Stromal cell of bone marrow (primary cell): Measurements from ENCODE around the gene PAPSS1.

Experiments
- DNase-seq: peaks from one replicate; pipeline ENCODE4 v3.0.0-alpha.2; 2012; ENCODE audit warnings: low read depth

The PAPSS1 gene

GRCh38 chr4:107629318-107629717, 90.7 kb downstream of the PAPSS1 start:
- DNase-seq, result peak; percentile 38

DNA sequence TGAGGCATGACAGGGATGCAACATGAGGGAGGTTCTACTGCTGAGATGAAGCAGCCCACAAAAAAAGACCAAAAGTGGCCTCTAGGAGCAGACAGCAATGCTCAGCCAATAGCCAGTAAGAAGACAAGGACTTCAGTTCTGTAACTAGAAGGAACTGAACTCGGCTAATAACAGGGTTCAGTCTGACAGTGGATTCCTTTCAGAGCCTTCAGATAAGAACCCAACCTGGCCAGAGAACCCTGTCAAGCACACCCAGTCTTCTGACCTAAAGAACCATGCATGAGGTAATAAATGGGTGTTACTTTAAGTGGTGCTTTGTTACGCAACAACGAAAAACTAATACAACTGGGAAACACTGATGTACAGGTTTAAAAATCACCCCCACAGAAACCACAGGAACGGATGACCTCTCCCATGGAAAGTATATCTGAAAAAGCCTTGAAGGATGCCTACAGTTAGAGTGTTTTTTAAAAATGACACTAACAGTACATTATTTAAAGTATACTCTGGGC, 94.6 kb downstream of the PAPSS1 start:
- no peak for DNase-seq

DNA sequence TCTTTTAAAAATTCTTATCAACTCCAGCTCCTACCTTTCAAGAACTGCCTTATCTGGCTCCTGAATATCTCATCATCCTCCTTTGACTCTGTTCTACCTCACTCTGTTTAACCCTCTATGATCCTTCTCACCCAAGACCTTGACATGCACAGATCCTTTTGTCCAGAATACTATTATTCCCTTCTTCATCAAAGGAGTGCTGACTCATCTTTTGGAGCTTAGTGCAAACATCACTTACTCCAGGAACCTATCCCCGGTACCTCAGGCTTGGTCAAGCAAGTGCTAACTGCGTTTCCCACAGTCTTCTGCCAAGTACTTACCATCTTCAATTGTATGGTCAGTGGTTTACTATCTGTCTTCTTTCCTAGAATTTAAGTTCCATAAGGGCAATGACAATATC, 96.0 kb downstream of the PAPSS1 start:
- no peak for DNase-seq

GRCh38 chr4:107622006-107622405, 98.0 kb downstream of the PAPSS1 start:
- no peak for DNase-seq

DNA sequence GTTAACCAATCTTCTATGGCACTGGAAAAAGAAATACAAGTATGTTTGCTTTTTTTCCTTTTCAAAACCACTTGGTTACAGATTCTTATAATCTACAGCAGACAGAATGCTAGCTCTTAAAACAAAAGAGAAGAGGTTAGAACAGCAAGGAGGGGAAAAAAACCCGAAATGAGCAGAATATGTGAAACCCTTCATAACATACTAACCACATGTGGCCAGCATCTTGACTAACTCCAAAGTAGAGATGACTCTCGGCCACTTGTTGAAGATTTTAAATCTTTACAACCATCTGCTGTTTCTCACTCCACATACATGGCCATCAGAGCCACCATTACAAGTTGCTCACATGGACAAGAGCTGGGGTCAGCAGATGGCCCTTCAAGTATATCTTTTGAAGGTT, 100.3 kb downstream of the PAPSS1 start:
- DNase-seq, result no peak

DNA sequence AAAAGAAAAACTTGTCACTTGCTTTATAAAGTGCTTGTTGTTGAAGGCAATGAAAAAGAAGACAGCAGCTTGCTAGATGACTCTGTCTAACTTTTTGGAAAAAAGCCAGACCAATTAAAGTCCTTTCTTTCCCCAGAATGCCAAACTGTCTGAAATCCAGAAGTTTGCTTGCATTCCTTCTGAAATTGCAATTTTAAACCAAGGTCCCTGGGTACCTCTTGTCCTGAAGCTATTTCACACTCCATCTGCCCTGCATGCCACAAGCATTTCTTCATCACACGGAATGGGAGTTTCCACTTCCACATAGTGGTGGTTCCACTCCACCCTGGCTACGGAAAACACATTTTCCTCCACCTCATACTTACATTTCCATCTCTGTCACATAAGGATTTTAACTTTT, 101.0 kb downstream of the PAPSS1 start:
- DNase-seq, result peak; percentile 77

DNA sequence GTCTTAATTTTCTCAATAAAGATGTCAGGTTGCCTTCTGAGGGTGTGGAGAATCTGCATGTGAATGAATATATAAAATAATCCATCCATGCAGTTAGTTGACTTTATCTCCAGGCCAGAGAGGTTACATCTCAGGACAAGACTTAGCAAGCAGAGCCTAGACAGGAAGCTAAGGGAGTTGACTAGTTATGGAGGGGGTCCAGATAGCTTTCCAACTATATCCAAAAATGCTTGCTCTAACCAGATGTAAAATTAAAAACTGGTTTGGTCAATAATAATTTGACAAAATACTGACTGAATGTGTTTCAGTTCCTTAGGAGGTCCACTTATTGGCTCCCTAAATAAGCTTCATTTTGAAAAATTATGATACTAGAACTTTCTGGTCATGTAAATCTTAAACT, 101.4 kb downstream of the PAPSS1 start:
- no peak for DNase-seq

- DNase-seq, result no peak
These were observed 103.1 kb downstream of the PAPSS1 start for GRCh38 chr4:107616838-107617389.

- DNase-seq, result no peak
These were observed 104.2 kb downstream of the PAPSS1 start for GRCh38 chr4:107615809-107616208.

- no peak for DNase-seq
These were observed 116.6 kb downstream of the PAPSS1 start for GRCh38 chr4:107603430-107603829.

- no peak for DNase-seq
These were observed 119.1 kb downstream of the PAPSS1 start for GRCh38 chr4:107600983-107601382.

- no peak for DNase-seq
These were observed 119.6 kb downstream of the PAPSS1 start for GRCh38 chr4:107600436-107600835.

DNA sequence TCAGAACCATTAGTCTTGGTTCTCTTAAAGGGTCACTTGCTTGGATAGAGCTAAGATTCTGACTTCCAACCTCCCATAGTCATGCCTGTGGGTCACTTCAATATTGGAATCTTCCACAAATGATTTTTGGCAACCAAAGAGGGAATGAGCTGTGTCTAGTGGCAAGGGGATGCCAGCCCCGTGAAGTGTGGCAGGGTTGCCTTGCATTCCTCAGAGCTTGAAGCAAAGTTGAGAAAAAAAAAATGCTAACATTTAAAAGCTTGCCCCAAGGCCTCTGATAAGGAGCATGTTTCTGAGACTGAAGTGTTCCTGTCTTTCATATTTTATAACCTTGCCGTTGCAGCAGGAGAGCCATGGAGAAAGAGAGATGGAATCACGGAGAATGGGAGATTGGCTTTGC, 120.2 kb downstream of the PAPSS1 start:
- no peak for DNase-seq

DNA sequence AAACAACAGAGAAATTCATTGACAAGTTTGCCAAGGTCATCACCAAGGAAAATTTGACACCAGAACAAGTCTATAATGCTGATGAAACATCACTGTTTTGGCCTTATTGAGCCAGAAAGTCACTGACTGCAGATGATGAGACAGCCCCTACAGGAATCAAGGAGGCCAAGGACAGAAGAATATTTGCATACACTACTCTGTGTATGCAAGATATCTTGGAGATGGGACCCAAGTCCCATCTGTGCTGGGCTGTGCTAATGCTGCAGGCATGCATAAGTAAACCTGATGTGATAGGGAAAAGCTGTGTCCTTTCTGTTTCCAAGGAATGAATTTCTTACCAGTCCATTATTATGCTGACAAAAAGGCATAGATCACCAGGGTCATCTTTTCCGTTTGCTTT, 126.8 kb downstream of the PAPSS1 start:
- DNase-seq, result no peak

- no peak for DNase-seq
These were observed 127.5 kb downstream of the PAPSS1 start for GRCh38 chr4:107592519-107592918.

GRCh38 chr4:107589269-107589668, 130.8 kb downstream of the PAPSS1 start:
- no peak for DNase-seq

GRCh38 chr4:107586371-107586770, 133.7 kb downstream of the PAPSS1 start:
- no peak for DNase-seq

DNA sequence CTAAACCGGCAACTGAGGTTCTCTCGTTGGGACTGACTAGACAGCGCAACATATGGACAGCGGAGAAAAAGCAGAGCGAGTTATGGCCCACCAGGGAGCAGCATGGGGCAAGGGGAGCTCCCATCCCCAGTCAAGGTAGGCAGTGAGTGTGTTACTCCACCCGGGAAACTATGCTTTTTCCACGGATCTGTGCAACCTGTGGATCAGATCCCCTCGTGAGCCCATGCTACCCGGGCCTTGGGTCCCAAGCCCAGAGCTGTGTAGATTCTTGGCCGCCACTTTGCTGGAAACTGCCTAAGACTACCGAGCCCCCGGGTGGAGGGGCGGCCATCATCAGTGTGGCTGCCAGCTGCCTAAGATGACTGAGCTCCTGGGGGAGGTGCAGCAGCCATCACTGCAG, 140.9 kb downstream of the PAPSS1 start:
- no peak for DNase-seq

DNA sequence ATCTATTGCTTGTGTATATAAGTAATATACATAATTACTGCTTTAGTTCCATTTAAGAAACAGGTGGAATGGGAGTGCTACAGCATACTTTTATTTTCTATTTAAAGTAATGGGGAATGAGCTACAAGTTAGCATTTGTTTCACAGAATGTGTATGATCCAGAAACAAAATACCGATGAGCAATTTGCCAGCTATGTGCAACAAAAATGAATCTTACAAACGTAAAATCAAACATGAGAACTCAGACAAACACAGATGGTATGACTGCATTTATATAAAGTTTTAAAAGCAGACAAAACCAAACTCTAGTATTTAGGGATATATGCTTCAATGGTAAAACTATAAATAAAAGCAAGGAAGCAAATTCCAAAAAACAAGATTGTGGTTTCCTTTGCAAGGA, 141.7 kb downstream of the PAPSS1 start:
- no peak for DNase-seq

DNA sequence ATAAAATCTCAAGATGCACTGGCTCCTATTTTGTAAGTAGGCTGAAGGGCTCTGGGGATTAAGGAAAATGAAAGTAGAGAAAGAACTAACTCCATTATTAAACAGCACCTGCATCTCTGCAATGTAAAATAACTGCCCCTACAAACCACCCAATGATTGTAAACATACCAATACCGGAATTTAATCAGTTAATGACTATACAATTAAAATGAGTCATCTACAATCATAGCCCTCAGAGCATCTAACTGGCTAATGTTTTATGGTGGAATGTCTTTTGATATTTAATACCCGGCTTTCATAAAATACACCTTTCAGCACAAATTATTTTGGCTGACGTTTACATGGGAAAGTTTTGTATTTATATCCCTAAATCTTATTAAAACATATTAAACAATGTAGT, 142.3 kb downstream of the PAPSS1 start:
- no peak for DNase-seq

- no peak for DNase-seq
These were observed 144.8 kb downstream of the PAPSS1 start for GRCh38 chr4:107575243-107575642.

- DNase-seq, result no peak
These were observed 147.8 kb downstream of the PAPSS1 start for GRCh38 chr4:107572281-107572680.

DNA sequence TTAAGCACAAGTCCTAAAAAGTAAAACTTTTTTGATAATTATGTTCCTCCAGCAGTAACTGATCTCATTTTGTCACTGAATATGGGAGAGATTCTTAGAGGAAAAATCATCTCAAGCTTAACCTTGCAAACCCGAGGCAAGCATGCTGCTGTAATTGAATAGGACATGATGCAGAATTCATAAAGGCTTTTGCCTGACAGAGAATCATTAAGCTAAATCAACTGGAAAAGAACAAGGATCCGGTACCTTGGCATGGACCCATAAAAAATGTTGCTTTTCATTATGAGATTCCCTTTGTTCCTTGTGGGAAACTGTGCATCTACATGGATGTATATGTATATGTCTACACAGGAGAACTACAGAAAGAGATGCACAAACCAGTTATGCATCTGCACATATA, 149.1 kb downstream of the PAPSS1 start:
- no peak for DNase-seq

DNA sequence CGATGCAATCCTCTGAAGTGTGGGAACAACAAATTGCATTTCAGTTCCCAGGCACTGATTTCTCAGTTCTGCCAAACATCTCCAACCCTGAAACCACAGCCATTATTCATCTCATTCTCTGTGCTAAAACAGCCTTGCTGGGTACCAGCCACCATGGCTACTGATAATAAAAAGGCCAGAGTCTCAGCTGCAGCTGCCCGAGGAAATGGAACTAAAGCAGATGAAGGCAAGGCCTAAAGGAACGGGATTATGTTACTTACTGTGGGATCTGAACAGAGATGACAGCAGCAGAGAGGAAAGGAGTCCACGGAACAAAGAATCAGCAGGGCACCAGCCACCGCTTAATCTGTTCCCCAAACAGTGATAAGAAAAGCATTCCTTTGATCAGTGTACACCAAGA, 155.7 kb downstream of the PAPSS1 start:
- DNase-seq, result peak; percentile 31
